HK-2 (cell line): ENCODE data around the gene SERTAD3.
A peak's percentile ranks its signal among the peaks of the same experiment; 100 is the strongest.

ENCODE experiments used
- DNase-seq: peaks from one replicate; pipeline ENCODE4 v3.0.0-alpha.2; 2018; ENCODE audit not compliant: unreplicated experiment

SERTAD3 gene

DNA sequence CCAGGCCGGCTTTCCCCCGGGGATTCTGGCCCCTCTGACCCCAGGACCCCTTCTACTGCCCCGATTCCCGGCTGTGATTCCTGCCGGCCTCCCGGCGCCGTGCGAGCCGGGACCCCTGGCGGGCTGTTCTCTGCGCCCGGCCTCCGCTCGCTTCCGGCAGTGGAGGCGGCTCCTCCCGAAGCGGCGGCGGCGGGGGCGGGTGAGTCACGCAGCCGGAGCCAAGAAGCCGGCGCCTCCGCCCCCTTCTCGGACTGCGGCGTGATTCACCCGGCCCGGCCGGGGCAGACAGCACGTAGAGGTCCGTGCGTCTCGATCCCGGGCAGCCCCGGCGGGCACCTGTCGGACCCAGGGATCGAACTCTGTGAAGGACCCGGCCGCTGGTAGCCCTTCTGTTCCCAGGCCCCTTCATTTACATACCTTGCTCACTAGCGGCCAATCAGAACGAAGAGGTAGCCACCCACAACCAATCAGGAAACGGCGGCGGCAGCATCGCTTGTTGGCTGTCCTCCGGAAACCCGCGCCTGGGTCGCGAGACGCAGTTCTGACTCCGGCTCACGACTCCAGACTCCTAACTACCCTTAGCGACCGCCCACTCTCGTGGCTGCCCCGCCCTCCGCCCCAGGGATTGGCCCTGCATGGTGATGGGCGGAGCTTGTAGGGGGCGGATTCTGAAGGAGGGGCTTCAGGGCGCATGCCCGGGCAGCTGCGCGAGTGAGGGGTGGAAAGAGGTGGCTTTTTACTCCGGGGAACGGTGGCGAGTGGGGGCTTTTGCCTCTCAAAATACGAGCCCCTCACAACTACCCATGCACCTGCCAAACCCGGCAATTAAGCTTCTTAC is 18.5 kb downstream of the SERTAD3 start, which contains the start of gene SERTAD1:
SERTAD1 (minus strand) TSS at position 543 of the 838 bp plus-strand sequence. CDS start 2,446 bp downstream, outside the sequence.
- DNase-seq: peak; percentile 99

DNA sequence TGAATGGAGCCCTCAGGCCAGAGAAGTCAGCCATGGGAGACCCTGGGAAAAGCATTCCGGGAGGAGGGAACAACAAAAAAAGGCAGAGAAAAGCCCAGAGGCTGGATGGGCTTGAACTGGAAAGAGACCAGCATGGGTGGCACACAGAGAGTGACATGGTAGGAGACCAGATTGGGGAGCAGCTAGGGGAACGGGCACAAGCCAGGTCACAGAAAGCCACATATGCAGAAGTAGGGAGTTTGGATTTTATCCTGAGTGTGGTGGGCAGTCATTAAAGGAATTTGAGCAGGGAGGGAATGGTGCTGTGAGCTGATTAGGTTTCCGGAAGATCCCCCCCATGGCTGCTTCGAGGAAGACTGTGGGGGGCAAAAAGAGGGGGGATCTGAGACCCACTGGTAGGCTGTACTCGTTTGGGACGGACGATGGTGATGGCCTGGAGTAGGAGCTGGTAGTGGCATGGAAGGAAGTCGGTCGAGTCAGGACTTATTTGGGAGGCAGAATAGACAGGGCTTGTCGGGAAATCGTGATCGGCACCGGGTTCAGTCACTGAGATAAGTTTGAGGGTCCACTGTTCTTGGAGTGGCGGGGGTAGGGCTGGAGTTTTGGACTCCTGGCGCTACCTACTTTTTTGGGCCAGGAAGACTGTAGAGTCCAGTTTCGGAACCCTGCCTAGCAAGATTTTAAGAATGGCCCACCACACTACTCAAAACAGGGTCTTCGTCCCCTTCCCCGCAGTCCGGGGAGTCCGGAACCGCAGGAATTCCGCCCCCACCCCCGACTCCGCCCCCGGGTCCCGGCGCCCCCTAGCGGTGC is 19.3 kb downstream of the SERTAD3 start:
- peak; percentile 30 for DNase-seq

DNA sequence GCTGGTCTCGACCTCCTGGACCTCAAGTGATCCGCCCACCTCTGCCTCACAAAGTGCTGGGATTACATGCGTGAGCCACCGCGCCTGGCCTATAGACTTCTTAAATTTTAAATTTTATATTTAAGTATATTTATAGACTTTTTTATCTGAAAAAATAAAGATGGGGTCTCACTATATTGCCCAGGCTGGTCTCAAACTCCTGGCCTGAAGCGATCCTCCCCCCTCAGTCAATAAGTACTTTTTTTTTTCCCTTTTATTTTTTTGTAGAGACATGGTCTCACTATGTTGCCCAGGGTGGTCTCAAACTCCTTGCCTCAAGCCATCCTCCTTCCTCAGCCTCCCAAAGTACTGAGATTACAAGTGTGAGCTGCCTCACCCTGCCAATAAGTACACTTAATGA is 20.2 kb downstream of the SERTAD3 start:
- DNase-seq: no peak

DNA sequence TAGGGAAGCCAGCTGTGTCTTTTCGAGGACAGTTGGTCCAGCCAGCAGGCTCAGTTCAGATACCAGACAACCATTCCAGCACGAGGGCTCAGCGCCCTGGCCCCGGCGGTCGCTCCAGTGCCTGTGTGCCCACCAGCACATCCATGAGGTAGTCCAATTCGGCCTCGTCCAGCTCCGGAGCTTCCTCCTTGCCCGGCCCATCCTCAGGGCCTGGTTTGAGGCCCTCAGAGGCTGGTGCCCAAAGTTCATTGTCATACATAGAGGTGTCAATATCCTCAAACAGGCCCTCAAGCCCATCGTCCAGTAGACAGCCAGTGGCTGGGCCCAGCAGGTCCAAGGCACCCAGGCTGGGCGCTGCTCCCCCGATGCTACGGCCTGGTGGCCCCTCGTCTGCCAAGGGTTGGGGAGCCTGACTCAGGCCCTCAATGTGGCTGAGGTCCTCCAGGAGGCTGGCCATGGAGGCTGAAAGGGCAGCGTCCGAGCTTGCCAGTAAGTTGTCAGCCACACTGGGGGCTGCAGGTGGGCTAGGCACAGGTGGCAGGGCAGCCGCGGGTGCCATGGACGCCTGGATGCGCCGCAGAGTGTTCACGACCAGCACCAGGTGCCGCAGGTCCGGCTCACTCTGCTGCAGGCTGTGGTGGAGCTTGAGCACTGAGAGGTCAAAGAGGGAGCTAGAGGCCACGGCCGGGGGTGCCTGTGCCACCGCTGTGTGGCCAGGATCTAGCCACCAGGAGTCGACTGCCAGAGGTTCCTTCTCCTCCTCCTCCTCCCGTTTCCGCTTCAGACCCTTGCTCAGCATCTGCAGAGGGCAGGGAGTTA is 21.2 kb downstream of the SERTAD3 start:
- DNase-seq: no peak

DNA sequence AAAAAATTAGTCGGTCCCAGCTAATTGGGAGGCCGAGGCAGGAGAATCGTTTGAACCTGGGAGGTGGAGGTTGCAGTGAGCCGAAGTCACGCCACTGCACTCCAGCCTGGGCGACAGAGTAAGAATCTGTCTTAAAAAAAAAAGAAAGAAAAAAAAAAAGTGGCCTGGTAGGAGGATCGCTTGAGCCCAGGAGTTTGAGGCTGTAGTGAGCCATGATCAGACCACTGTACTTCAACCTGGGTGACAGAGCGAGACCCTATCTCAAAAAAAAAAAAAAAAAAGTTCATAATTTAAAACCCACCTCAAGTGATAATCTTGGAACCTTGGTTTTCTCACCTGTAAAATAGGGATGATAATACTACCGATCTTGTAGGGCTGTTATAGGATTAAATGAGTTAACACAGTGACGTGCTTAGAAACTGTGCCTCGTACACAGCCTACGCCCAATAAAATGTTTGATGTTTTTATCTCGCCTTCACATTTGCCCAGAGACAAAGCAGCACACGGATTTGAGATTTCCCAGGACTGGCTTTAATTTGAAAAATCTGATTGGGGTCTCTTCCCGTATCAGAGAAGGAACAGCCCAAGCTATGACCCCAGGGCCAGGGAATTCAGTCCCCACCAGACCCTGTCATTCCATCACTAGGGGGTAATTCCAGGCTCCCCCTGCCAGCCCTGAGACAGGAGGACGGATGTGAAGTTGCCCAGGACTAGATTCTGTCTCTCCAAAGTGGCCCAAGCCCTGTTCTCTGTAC is 22.0 kb downstream of the SERTAD3 start:
- no peak for DNase-seq

GRCh38 chr19:40420766-40421765 is 23.1 kb downstream of the SERTAD3 start:
- peak; percentile 93 for DNase-seq

DNA sequence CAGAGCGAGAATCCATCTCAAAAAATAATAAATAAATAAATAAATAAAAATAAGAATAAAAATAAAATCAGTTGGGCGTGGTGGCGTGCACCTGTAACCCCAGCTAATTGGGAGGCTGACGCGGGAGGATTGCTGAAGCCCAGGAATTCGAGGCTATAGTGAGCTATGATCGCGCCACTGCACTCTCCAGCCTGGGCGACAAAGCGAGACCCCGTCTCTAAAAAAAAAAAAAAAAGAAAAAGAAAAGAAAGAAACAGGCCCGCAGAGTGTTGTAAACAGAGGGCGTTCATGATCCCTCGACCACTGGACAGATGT is 23.7 kb downstream of the SERTAD3 start:
- no peak for DNase-seq

GRCh38 chr19:40419780-40420179 is 24.4 kb downstream of the SERTAD3 start:
- DNase-seq: no peak

DNA sequence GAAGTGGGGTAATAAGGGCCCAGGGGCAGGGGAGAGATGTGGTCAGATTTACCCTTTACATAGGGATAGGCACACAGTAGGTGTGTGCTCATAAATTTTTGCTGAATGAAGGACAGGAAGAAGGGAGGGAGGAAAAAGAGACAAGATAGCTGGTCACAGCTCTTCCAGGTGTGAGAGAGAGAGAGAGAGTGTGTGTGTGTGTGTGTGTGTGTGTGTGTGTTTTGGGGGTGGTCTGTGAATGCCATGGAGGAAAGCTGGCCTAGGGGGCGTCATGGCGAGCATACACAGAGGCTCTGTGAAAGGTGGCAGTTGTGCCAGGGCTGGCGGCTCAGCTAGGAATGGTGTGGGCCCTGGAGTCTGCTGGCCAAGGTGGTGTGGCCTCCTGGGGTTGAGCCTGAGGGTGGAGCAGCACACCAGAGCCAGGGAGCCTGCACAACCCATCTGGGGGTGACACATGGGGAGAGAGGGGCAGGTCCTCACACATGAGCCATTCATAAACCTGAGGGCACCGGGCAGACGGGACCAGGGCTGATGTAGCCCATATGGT is 25.0 kb downstream of the SERTAD3 start:
- DNase-seq: no peak

- no peak for DNase-seq
These were observed 26.1 kb downstream of the SERTAD3 start for GRCh38 chr19:40418040-40418439.

DNA sequence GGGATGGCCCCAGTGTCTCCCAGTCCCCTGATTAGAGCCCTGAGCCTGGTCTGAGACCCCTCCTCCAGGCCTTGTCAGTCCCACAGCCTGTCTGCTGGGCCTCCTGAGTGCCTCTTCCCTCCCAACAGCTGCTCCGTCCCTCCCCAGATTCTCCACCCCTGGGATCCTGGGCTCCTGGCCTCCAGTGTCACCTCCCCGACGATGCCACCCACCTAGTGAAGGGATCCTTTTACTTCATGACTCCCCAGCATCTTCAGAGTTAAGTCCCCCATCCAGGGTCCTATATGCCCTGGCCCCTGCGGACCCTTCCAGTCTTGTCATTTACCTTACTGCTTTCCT is 26.5 kb downstream of the SERTAD3 start:
- no peak for DNase-seq

GRCh38 chr19:40416918-40417642 is 27.1 kb downstream of the SERTAD3 start:
- peak; percentile 45 for DNase-seq

DNA sequence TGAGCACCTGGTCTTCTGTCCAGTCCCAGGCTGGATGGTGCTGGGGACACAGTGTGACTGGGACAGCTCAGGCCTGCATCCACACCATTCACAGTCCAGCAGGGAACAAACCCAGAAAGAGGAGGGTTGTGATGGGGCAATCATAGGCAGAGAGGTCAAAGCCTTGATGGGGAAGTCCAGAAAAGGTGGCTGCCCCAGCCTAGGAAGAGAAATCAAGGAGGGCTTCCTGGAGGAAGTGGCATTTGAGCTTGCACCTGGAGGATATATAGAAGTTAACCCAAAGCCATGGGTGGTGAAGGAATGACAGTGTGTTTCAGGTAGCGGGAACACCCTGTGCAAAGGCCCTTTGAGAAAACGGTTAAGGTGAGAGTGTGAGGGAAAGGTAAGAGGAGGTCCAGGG is 28.4 kb downstream of the SERTAD3 start:
- no peak for DNase-seq

- DNase-seq: no peak
These were observed 29.3 kb downstream of the SERTAD3 start for GRCh38 chr19:40414542-40415535.

GRCh38 chr19:40413291-40413845 is 30.8 kb downstream of the SERTAD3 start, which contains the start of gene PRX:
PRX (minus strand) TSS chr19:40413378; CDS start chr19:40407932, 5,446 bp downstream.
- DNase-seq: no peak

DNA sequence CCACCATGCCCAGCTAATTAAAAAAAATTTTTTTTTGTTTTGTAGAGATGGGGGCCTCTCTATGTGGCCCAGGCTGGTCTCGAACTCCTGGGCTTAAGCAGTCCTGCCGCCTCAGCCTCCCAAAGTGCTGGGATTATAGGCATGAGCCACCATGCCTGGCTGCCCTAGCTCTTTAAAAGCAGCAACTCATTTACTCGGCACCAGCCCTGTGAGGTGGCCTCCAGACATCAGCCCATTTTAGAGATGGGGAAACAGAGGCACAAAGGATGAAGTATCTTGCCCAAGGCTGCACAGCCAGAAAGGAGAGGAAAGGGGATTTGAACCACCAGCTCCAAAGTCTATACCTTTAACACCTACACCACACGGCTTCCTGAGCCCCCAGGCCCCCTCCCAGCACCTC is 31.3 kb downstream of the SERTAD3 start:
- DNase-seq: no peak

GRCh38 chr19:40411958-40412499 is 32.1 kb downstream of the SERTAD3 start:
- DNase-seq: no peak
